Activated naive CD4-positive, alpha-beta T cell (primary cell): Measurements from ENCODE around the gene CDC14C.
"Not testable (repeated sequence)": the region's sequence is repeated elsewhere in the genome, so short reads cannot be mapped to it uniquely, and the experiment has no call there.

Source experiments
- DNase-seq, 4 experiments: peaks; one replicate each; lab custom pipeline; 2025; lab: John Stamatoyannopoulos, UW

Gene CDC14C

DNA sequence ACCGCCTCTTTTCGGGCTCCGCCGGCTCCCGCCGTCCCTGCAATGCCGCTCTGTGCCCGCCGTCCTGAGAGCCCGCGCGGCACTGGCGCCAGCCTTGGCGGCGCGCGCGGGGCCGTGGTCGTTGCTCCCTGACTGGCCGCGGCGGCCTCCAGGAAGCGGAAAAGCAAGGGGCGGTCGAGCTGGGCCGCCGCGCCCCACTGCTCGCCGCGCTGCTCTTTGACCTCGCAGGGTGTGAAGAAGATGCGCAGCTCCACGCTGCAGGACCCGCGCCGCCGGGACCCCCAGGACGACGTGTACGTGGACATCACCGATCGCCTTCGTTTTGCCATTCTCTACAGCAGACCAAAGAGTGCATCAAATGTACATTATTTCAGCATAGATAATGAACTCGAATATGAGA is at the start of gene CDC14C:
TSS of gene CDC14C (plus strand) at position 115 of the 400 bp plus-strand sequence. CDS start at position 241, 126 bp downstream.
- DNase-seq = no peak

DNA sequence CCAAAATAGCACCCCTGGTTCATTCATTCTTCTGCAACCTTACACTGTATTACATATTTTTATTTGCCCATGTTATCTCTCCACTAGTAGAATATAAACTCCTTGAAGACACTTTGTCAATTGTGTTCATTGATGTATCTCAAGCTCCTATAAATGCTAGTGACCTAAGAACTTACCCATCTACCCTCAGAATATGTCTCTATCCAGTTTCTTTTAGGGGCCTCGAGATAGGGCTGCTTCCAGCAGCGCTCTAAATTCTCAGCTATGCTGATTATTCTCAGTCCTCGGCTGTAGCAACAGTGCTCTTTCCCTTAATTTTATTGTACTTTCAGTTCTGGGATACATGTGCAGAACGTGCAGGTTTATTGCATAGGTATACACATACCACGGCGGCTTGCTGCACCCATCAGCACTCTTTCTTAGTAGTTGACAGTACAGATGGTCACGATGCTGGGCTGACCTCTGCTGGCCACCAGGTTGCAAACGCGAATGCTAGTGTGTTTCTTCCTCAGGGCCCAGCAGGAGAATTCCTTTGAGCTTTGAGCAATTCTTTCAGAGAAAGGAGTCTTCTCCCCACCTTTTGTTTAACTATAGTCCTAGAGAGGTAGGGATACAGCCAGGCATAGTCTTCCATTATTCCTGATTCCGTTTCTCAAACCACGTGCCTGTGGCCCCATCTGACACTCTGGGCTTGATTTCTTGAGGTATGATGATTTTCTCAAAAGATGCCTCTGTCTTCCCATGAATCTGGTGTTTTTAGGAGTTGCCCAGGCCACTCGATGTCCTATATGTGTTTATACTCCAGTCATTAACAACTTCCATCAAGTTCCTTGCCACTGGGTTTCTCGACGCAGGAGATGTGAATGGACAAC is 49.1 kb upstream of the CDC14C start:
- DNase-seq = no peak

DNA sequence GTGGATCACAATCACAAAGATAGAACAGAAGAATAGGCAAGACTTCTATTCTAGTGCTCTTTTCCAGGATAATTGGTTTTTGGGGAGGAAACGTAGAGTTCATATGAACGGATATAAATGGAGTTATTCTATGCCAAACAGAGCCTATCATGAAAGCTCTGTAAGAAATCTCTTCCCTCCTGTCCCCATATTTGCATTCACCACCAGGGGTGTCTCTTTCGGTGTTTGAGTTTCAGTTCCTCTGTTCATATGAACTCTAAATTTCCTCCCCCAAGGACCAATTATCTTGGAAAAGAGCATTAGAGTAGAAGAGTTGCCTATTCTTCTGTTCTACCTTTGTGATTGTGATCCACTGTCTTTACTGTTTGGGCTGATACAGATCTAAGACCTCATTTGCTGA is 48.3 kb upstream of the CDC14C start:
- no peak for DNase-seq

DNA sequence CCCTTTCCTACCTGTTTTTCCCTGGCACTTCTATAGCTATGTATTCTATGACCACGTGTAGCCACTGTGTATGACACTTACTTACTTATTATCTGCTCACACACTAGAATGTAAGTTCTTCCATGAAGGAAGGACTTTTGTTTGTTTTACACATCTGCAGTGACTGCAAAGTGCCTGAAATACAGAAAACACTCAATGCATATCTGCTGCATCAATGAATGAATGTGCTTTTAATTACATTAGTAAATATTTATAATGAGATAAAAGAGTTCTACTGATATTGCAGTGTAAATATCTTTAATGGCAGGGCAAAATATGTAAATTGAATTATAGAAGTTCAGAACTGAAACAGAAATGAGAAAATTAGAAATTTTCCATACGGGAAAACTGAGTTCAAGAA is 43.5 kb upstream of the CDC14C start:
- DNase-seq = no peak

DNA sequence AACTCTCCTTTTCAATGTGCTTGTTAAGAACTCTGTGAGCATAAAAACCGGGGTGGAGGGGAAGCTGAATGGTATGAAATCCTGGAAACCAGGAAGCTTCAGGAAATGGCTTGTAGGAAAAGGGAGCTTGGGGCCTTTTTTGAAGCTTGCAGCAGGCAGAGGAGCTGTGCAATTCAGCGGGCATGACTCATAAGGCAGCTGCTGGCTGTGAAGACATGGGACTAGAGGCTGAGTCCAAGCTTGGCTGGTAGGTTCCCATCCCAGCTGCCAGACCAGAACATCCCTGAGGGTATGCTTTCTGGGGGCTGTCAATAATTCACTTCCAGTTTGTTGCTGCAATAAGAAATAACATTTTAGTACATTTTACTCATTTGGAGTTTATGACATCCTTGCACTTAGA is 36.8 kb upstream of the CDC14C start:
- no peak for DNase-seq

DNA sequence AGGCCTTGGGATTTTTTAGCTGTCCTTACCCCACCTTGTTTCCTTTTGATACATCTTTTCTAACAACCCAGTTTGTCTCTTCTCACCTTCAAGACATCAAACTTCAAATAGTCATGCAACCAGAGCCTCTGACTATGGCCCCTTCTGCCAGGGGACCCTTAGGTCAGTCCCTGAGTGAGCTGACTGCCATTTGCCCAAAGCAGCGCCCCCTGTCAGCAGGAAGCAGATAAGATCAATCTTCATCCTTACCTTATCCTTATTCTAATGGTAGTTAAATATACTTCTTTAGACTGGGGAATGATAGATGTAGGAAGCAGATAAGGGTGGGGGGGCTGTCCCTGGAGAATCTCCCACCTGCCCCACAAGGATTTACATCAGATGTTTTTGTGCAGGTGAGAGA is 29.8 kb upstream of the CDC14C start:
- DNase-seq = no peak

DNA sequence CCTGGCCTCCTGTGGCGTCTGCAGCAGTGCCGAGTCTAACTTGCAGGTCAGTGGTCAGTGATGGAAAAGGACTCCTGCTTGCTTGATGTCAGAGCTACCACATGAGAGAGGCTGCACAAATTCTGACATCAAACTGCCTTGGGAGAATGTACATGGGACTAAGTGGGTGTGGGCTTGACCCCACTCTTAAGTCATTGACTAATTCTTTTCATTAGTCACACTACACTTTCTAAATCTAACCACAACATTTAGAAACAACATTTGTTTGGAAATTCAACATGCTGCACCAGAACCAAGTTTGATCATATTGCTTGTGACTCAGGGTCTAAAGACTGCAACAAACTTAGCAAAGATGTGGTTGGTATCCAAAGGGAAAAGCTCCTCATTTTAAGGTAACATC is 24.4 kb upstream of the CDC14C start:
- no peak for DNase-seq

DNA sequence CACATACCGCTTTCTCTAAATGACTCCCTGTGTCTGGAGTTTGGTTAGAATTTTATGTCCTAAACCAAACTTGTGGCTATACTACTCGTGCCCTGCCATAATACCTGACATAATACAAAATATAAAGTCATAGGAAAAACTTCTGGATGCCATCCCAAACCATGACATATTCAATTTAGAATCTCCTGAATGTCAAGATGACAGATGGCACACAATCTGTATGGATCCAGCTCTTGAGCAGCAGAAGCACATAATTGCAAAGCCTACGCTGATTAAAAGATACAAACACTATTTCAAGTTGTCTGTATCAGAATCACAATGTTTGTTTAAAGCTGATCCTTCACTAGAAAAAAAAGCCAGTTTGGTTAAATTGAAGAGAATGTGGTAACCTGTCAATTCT is 22.4 kb upstream of the CDC14C start:
- DNase-seq = no peak

DNA sequence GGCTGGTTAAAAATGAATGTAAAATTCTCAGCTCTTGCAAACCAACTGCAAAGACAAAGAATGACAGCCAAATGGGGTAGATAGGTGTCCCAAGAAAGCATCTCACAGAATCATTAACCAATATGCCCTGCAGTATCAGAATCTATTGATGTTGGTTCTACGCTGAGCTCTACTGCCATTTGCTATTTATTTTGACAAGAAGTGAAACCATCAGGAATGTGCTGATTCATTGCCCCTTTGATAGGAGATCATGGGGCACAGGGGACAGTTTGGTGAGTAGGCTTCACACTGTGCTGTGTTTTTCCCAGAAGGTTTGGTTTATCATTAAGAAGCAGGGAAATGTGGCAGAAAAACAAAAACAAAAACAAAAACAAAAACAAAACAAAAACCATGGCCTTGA is 19.4 kb upstream of the CDC14C start:
- DNase-seq = no peak

DNA sequence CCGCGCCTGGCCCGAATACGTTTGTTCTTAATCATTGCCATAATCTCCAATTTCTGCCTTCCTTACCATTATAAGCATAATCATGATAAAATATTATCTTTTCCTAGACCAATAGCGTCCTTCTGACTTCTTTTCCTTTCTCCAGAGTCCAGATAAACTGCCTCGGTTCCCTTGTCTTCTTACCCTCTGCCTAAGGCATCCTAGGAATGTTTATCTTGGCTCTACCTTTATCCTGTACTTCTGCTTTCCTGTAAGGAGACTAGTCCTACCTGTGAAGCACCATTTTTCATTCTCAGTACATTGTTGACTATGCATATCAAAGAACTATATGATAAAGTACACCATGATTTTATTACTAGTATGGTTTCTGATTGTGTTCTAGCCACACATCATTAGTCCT is 18.7 kb upstream of the CDC14C start:
- not testable (repeated sequence) for DNase-seq

DNA sequence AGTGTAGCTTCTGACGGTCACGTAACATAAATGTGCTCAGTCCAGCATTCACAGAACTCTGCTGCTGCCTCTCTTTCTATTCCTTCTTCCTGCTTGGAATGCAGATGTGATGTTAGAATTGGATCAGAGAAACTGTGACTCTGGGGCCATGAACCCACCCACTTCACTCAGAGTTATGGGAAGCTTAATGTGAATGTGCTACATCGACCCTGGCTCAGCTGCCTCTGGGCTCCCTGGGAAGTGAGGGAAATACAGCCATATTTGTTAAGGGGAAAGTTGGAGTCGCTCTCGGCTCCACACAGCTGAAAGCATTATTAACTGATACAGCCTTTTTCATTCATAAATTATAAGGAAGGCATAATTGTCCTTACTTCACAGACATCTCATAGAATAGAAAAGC is 14.5 kb upstream of the CDC14C start:
- DNase-seq = not testable (repeated sequence)

DNA sequence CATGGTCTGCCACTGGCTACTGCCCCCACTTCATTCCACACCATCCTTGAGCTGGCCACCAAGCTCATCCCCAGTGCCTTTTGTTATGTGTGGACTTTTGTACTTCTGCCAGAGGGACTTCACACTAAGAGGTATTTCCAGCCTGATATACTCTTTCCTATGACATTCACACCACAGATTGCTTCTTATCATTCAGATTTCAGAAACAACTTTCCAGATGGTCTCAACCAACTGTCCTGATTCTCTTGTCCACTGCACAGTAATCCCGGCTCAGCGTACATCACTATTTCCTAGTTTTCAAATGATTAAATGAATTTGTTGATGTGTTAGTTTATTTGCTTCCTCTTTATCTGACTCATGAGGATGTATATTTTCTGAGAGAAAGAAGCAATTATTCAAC is 7.1 kb downstream of the CDC14C start:
- DNase-seq = no peak

DNA sequence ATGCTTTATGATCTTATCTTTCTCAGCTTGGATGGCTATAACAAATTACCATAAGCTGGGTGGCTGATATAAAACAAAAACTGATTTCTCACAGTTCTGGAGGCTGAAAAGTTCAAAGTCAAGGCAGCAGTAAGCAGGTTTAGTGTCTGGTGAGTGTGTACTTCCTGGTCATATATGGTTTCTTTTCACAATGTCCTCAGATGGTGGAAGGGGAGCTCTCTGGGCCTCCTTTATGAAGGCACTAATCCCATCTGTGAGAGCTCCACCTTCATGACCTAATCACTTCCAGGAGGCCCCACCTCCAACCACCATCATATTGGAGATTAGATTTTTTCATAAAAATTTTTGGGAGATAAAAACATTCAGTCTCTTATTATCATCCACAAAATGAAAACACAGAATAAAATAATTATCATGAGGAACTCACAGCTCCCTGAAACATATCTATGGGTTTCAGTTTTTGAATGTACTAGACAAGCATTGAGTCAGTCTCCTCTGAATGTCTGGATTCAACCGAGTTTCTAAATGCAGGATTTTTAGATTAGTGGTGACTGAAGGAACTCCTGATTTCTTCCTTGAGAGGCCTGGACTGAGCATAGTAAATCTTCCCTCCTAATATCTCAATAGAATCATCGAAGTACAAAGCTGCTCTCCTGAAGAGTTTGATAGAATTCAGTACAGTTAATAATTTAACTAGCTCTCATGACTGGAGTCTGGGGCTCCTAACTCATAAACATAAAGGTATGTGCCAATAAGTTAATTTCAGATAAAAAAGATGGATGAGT is 8.0 kb downstream of the CDC14C start:
- DNase-seq = no peak

DNA sequence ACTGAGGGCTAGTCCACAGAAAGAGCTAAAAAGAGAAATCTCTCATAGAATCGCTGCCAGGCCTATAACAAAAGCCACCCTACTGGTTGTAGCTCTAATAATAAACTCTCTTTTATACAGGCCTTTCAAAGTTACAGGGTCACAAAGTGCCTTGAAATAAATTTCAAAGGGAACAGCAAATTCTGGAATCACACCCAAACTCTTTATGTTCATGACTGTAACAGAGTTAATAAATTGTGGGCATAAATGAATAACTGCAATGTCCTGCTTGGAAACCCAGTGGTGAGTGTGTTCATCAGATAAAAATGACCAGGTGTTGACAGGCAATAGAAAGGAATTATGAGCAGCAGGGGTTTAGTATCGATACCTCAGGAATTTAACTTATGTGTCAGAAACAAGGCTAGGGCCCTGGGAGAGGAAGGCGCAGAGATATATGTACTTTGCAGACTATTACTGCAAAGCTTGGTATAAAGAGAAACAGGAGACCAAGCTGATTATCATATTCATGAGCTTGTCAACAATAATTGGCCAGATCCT is 9.3 kb downstream of the CDC14C start:
- no peak for DNase-seq

DNA sequence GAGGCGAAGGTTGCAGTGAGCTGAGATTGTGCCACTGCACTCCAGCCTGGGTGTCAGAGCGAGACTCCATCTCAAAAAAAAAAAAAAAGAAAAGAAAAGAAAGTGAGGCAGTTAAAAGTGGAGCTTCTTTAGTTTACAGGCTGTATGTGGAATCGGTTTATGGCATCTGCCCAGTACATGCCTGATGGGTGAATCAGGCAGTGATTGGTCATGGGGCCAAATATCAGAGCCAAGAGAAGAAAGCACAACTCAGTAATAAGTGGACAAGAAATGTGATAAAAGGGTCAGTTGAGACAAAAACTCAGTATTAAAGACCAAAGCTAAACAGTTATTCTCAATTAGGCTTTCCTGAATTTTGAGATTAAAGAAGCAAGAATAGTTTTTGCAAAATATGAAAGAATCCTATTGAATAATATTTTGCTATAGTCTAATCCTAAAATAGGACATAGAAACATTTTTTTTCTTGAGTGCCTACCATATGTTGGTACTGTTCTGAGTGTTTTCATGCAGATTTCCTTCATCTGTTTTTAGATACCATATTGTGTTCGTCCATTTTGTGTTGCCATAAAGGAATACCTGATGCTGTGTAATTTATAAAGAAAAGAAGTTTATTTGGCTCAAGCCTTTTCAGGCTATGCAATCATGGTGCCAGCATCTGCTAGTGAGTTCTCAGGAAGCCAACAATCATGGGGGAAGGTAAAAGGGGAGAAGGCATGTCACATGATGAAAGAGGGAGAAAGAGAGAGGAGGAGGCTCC is 14.4 kb downstream of the CDC14C start:
- DNase-seq = no peak

DNA sequence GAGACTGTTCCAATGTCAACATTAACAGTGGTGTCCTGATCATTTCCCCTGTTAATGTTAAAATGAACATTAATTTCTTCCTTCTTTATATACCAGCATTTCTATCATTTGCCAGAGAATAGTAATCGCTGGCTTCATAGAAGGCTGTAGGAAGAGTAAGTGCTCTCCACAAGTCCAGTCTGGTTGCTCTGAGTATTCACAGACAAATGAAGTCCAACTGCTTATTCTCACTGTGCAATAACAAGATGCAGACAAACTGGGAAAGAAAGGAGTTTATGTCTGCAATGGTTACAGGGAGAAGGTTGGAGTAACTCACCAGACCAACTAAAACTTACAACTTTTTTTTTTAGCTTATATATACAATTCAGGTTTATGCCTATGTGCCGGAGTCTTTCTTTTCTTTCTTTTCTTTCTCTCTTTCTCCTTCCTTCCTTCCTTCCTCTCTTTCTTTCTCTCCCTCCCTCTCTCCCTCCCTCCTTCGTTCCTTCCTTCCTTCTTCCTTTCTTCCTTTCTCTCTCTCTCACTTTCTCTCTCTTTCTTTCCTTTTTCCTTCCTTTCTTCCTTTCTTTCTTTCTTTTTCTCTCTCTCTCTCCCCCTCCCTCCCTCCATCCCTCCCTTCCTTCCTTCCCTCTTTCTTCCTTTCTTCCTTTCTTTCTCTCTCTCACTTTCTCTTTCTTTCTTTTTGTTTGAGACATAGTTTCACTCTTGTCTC is 19.1 kb downstream of the CDC14C start:
- no peak for DNase-seq

DNA sequence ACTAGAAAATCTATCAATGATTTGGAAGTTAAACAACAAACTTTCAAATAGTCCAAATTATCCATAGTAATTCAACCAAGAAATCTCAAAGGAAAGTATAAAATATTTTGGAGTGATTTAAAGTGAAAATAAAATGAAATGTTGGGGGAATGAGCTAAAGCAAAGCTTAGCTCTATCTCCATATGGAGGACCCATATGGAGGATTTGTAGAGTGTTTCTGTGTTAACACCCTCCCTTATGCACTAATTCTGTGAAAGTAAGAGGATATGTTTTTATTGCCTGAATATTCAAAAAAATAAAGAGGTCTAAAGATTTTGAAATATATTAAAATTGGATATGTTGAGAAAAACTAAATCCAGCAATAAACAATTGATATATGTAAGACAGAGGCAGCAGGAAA is 31.6 kb downstream of the CDC14C start:
- DNase-seq = no peak

DNA sequence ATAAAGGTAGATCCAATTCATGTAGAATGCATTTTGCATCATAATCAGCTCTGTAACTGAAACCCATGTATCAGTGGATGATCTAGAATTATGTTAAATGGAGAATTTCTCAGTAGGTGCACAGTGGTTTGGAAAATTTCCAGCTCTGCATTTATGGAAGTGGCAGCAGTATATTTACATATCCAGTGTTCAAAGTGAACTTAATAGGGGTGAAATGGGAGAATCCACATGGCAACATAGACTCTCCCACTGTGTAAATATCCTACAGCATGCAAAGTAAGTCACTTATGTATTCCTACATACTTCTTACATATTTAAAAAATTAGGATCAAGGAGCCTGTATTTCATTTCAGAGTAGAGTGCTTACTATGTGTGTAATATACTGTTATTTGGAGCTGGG is 35.3 kb downstream of the CDC14C start:
- DNase-seq = no peak

DNA sequence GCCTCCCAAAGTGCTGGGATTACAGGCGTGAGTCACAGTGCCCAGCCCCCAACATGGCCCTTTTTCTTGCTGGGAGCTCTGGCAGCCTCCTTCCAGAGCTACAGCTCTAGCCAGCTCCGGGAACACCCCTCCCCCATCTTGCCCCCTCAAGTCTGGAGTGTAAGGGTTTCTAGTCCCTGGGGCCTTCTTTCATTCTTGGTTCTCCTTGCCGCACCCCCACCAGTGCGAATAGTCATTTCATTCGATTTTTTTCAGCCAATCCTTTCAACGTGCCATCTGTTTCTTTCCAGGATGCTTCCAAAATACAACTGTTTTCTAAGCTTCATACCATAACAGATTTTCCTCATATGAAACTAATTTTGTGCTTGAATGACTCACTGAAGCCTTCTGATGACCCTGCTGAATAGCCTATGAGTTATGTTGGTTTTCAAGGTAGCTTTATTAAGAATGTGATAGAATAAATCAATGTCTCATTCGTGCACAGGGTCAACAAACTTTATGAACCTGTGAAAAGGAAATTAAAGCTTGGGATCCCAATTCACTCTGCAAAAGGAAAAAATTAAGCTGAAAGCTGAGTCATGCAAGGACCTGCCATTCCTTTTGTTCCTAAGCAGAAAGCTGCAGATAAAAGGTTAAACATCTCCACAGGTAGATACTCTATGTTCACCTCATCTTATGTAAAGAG is 38.6 kb downstream of the CDC14C start:
- no peak for DNase-seq

DNA sequence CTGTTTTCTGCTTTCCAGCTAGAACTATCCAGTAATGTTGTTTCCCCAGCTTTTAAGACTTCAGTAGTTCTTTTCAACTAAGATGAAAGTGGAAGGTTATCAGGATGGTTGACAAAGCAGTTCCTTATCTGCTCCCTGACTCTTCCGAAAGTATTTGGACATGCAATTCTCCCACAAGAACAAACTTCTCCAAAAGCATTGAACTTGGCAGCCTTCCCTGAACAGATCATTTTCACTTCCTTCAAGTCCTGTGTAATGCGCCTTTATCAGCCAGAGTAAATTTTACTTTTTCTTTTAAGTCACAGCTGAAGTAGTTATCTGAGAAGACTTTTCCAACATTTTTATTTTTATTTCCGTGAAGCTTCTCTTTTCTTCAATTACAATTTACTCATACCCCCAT is 39.7 kb downstream of the CDC14C start:
- no peak for DNase-seq

DNA sequence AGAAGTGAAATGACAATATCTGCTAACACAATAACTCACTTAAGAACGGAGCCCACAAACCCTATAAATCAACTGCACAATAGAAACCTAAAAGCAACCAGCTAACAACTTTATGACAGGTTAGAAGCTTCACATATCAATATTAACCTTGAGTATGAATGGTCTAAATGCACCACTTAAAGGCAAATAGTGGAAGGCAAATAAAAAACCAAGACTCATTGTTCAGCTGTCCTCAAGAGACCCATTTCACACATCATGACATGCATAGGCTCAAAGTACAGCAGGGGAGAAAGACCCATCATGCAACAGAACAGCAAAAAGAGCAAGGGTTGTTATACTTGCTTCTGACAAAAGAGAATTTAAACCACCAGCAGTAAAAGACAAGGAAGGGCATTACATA is 46.8 kb downstream of the CDC14C start:
- no peak for DNase-seq
